ENCODE measurements around the gene KAZN. TPM values are rescaled to one million over a fixed set of nuclear protein-coding genes. Genes with fewer than 3 reads are reported as not detected.

Gene KAZN
- polyA plus RNA-seq, 3 donors = 35.5 to 42.8 (median 41.2) TPM

DNA sequence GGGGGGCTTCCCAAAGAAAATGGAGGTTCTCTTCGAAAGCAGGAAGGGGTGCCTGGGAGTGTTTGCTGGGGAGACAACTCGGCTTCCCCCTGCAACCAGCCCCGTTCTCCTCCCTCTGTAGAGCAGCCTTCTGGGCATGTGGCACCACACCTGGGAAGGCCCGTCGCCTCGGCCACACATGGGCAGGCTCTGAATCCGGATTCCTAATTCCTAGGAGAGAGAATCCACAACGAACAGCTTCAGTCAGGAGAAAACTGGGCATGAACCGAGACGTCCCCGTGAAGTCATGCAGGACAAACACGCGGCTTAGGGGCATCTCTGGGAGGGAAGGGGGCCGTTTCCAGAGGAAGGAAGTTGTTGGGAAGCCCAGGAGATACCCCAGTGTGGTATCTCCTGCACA, 224.5 kb downstream of the KAZN start:
- DNase-seq = no peak

DNA sequence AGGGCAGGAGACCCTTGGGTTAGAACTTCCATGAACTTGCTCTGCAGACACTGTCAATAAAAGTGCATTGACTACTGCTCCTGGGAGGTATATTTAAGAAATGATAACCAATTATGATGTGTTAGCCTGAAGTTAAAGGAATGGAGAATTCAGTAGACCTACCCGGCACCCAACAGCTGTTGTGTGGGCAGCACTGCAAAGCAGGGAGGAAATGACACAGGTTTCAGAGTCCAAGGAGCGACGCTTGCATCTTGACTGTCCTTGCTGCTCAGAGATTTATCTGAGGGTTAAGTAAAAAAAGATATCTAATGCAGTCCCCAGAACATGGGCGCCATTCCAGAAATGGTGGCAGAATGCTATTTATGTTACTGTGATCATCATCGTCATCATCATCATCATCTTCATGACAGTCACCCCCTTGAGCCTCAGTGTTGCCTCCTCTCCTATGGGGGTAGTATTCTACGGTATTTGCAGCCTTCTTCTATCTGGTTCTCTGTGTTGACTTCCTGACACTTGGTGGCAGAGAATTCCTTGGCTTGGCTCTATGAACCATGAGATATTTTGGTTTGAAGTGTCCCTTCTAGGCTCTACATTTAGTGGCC, 225.9 kb downstream of the KAZN start:
- DNase-seq = no peak

GRCh38 chr1:14825396-14825795, 226.9 kb downstream of the KAZN start:
- DNase-seq = no peak

GRCh38 chr1:14826172-14826636, 227.7 kb downstream of the KAZN start:
- no peak for DNase-seq

DNA sequence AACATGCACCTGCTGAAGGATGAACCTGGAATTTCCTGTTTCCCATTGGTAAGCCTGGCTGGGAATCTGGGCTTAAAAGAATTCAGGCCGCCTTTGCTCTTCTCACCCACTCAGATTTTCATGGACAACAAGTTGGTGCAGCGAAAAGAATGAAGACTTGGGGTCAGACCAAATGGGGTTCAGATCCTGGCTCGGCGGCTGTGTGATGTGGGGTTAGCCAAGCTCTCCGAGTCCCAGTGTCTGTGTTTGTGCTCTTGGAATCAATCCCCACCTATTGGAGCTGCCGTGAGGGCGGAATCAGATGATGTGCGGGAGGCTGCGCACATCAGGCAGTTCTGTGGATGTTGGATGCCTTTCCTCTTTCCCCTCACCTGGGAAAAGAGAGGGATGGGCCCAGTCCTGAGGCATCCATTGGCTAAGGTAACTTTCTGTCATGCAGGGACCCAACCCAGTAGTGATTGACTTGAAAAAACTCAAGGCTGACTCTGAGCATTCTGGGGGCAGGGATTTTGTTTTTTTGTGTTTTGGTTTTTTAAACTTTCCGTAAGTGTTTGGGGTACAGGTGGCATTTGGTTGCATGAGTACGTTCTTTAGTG, 228.3 kb downstream of the KAZN start:
- no peak for DNase-seq

GRCh38 chr1:14827870-14828269, 229.4 kb downstream of the KAZN start:
- DNase-seq = no peak

- DNase-seq = no peak
Observed at GRCh38 chr1:14828665-14829064, 230.2 kb downstream of the KAZN start.

DNA sequence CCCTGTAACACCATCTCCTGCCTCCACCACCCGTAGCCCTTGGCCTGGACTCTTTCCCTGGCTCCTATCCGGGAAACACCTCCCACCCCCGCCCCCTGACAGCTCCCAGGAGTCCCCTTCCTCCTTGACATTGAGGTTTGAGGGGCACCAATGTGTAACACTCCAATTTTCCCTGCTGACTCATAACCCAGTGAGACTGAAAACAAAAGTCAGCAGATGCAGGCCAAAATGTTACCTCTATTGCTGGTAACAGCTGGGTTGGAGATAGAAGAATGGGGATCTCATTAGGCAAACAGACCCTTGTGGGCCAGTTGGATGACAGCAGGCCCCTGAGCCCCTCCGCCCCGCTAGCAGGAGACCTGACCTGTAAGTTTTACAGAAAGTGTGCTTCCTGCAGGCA, 237.2 kb downstream of the KAZN start:
- DNase-seq = no peak

DNA sequence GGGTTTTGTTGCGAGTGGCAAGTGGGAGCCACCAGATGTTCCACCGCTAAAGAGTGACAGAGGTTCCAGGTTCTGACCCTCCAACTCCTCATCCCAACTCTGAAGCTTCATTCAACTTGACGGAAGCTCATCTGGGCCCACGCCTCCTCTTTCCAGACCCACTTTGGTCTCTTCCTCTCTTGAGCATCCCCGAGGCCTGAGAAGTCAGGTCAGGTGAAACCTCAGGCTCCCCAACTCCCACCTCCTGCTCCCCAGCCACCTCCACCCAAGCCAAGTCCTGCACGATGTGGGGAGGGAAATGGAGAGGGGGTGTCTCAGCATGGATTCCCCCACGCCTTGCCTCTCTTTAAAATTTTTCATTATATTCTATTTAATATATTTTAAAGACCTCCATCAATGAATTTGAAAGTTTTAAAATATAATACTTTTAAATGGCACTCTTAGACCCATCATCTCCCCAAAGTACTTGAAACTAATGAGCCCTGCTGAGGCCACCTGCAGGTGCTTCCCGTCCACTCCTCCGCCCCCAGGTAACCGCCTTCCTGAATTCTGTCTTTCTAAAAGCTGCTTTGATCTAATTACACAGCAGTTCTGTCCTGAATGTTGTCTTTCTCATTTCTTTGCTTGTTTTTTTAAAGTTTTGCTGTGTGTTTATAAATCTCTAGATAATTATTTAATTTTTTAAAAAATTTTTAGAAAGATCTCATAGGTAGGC, 238.1 kb downstream of the KAZN start:
- no peak for DNase-seq

GRCh38 chr1:14840374-14840773, 241.9 kb downstream of the KAZN start:
- DNase-seq = no peak

DNA sequence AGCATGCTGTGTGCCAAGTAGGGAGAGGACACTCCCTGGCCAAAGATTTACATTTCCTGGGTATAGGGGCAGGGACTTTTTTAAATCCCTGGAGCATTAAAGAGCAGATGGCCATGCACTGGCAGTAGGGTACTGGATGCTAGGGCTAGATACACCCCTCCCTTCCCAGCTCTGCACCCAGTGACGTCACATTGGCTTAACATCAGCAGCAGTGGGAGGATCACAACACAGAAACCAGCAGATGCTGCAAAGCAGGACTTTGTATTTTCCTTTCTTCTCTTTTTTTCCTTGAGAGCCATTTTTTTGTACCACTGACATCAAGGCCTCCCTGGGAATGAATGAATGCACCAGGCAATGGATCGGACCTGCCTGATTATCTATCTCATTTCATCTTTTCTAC, 243.0 kb downstream of the KAZN start:
- no peak for DNase-seq

DNA sequence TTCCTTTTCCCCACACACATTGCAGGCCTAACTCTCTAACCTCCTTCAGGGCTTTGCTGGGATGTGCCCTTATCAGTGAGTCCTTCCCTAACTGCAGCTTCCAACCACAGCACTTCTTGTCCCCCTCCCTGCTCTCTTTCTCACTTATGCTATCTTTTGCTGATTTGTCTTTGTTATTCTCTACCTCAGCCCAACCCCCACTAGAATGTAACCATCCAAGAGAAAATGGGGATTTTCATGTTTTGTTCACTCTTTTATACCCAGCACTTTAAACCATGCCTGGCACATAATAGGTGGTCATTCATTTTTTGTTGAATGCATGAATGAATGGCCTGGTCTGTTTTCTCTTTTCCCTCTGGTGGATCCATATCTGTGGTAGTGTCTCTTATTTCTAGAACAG, 243.5 kb downstream of the KAZN start:
- DNase-seq = no peak

GRCh38 chr1:14842361-14842760, 243.9 kb downstream of the KAZN start:
- DNase-seq = no peak

- DNase-seq = no peak
Observed at GRCh38 chr1:14842891-14843290, 244.4 kb downstream of the KAZN start.

DNA sequence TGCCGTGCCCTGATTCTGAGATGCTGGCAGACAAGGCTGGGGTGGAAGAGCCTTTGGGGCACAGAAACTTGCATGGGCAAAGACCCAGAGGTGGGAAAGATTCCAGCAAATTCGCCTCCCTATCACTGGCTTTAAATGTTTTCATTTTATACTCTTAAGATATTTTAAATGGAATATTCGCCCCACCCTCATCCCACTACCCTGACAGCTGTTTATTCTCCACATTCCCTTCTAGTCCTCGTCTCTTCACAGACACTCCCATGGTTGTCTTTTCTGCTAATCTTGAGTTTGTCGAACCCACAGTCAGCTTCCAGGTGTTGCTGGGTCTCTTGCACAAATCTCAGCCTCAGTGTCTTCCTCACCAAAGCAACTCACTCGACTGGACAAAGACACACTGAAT, 245.0 kb downstream of the KAZN start:
- DNase-seq = no peak

DNA sequence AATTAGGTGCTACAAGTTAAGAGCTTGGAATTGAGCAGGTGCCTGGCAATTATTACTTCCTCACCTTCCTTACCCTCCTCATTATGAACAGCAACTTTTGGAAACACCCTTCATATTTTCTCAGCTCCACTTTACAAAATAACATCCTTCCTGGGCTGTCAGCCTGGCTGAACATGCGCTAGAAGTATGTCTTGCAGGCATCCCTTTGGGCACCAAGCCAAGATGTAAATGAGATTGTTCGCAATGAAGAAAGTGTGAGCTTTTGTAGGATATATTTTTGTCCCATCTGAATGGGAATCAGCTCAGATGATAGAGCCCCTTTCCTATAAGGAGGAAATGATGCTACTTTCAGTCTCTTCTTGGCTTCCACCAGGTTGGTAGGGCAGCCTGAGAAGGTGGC, 245.9 kb downstream of the KAZN start:
- DNase-seq = no peak

GRCh38 chr1:14844923-14845617, 246.6 kb downstream of the KAZN start:
- DNase-seq = no peak

GRCh38 chr1:14845851-14846250, 247.4 kb downstream of the KAZN start:
- DNase-seq = no peak

DNA sequence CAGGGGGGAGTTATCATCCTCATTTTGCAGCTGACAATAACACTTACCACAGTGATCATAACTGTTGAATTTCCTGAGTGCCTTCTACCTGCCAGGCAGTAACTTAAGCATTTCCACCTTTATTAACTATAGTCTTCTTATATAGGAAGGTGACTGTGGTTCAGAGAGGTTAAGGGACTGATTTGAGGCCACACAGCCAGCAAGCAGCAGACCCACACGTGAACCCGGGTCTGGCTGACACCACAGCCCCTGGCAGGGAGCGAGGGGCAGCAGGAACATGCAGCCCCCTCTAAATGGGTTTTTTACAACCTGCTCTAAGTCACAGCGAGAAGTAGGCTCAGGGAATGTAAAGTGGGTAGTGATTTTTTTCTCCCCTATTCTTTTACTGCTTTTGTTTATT, 248.2 kb downstream of the KAZN start:
- no peak for DNase-seq

- DNase-seq = no peak
Observed at GRCh38 chr1:14848203-14848602, 249.7 kb downstream of the KAZN start.

- DNase-seq = peak; percentile 67
Observed at GRCh38 chr1:14848625-14849024, 250.1 kb downstream of the KAZN start.

- DNase-seq = no peak
Observed at GRCh38 chr1:14849038-14849437, 250.6 kb downstream of the KAZN start.

GRCh38 chr1:14850563-14850962, 252.1 kb downstream of the KAZN start:
- DNase-seq = no peak

Data from renal pelvis (tissue), 4 donors.